WTC11 (cell line): ENCODE results near the gene PYGL. TPM values are rescaled to one million over a fixed set of nuclear protein-coding genes. Genes with fewer than 3 reads are reported as not detected.

Experiments used
- ATAC-seq: fragments of 200-7000 bp; cut with Tn5 transposase; 2 replicates; pipeline ENCODE4 v1.10.0; 2021; ENCODE audit warnings: mild to moderate bottlenecking, moderate library complexity
- CTCF ChIA-PET: fragments of 300-600 bp; sonication (Branson Sonifier 250); formaldehyde crosslinking; loops from one replicate; lab custom pipeline; 2021; ENCODE audit warnings: antibody characterized with exemption; lab: Charles Lee
- POLR2A ChIA-PET: fragments of 350-600 bp; sonication (Branson Sonifier 250); formaldehyde crosslinking; loops from one replicate; lab custom pipeline; 2021; ENCODE audit warnings: antibody characterized with exemption; lab: Charles Lee
- DNase-seq: peaks from one replicate; pipeline ENCODE4 v3.0.0; 2021; ENCODE audit warnings: low spot score
- H3K27ac Mint-ChIP-seq: 2 replicates; pipeline ENCODE4 v1.8.0; 2021; ENCODE audit warnings: mixed read lengths
- H3K27me3 Mint-ChIP-seq: 2 replicates; pipeline ENCODE4 v1.8.0; 2021; ENCODE audit warnings: low read depth, mild to moderate bottlenecking, moderate library complexity, mixed read lengths
- H3K36me3 Mint-ChIP-seq: 2 replicates; pipeline ENCODE4 v1.8.0; 2021; ENCODE audit warnings: mixed read lengths
- H3K4me1 Mint-ChIP-seq: 2 replicates; pipeline ENCODE4 v1.8.0; 2022; ENCODE audit warnings: mixed read lengths
- H3K4me3 Mint-ChIP-seq: 2 replicates; pipeline ENCODE4 v1.8.0; 2021; ENCODE audit warnings: mild to moderate bottlenecking, moderate library complexity, mixed read lengths
- H3K9me3 Mint-ChIP-seq: 2 replicates; pipeline ENCODE4 v1.8.0; 2021; ENCODE audit warnings: mixed read lengths
- CREM ChIP-seq: sonication (generic); formaldehyde crosslinking; IDR thresholded peaks from 2 replicates; pipeline ENCODE4 v1.8.1; 2022; ENCODE audit warnings: mild to moderate bottlenecking, missing genetic modification reagents, moderate library complexity
- JAZF1 ChIP-seq: fragments of 250-450 bp; sonication (Bioruptor Pico); IDR thresholded peaks from 2 replicates; pipeline ENCODE4 v1.9.0; 2021; ENCODE audit warnings: moderate library complexity, mild to moderate bottlenecking, inconsistent platforms
- KAT7 ChIP-seq: sonication (generic); formaldehyde crosslinking; IDR thresholded peaks from 2 replicates; pipeline ENCODE4 v1.8.1; 2023; ENCODE audit warnings: missing genetic modification reagents, mild to moderate bottlenecking, borderline replicate concordance
- MXD4 ChIP-seq: fragments of 250-450 bp; sonication (Bioruptor Pico); IDR thresholded peaks from 2 replicates; pipeline ENCODE4 v1.8.0; 2021; ENCODE audit warnings: mild to moderate bottlenecking, moderate library complexity, borderline replicate concordance
- NR1H2 ChIP-seq: sonication (generic); formaldehyde crosslinking; IDR thresholded peaks from 2 replicates; pipeline ENCODE4 v1.9.0; 2021; ENCODE audit warnings: mild to moderate bottlenecking, moderate library complexity, missing genetic modification reagents
- OVOL2 ChIP-seq: fragments of 250-450 bp; sonication (Bioruptor Pico); IDR thresholded peaks from 2 replicates; pipeline ENCODE4 v1.9.0; 2021; ENCODE audit warnings: mild to moderate bottlenecking, borderline replicate concordance
- RORB ChIP-seq: fragments of 250-450 bp; sonication (Bioruptor Pico); IDR thresholded peaks from 2 replicates; pipeline ENCODE4 v1.9.0; 2021; ENCODE audit warnings: mild to moderate bottlenecking
- TEAD1 ChIP-seq: sonication (generic); formaldehyde crosslinking; IDR thresholded peaks from 2 replicates; pipeline ENCODE4 v1.8.0; 2022; ENCODE audit warnings: mild to moderate bottlenecking, missing genetic modification reagents
- TEAD4 ChIP-seq: sonication (generic); formaldehyde crosslinking; IDR thresholded peaks from 2 replicates; pipeline ENCODE4 v1.8.0; 2022; ENCODE audit warnings: mild to moderate bottlenecking, missing genetic modification reagents
- ZNF219 ChIP-seq: sonication (generic); formaldehyde crosslinking; IDR thresholded peaks from 2 replicates; pipeline ENCODE4 v1.8.0; 2023; ENCODE audit warnings: missing genetic modification reagents, mild to moderate bottlenecking, borderline replicate concordance
- ZNF416 ChIP-seq: fragments of 250-450 bp; sonication (Bioruptor Pico); IDR thresholded peaks from 2 replicates; pipeline ENCODE4 v1.9.0; 2021; ENCODE audit warnings: mild to moderate bottlenecking, inconsistent platforms
- total RNA-seq: library from RNA; stranded (reverse); gene quantifications from 3 replicates; pipeline ENCODE4 v1.2.3, GENCODE V29; 2021
- TF ChIP-seq, protein P1 (sequence below): sonication (generic); formaldehyde crosslinking; IDR thresholded peaks from 2 replicates; pipeline ENCODE4 v1.8.0; 2023; ENCODE audit warnings: missing genetic modification reagents, mild to moderate bottlenecking, borderline replicate concordance
- TF ChIP-seq, protein P2 (sequence below): fragments of 250-450 bp; sonication (Bioruptor Pico); IDR thresholded peaks from 2 replicates; pipeline ENCODE4 v1.9.0; 2021; ENCODE audit warnings: mild to moderate bottlenecking
- TF ChIP-seq, protein P3 (sequence below): fragments of 250-450 bp; sonication (Bioruptor Pico); IDR thresholded peaks from 2 replicates; pipeline ENCODE4 v1.9.0; 2021; ENCODE audit warnings: mild to moderate bottlenecking, borderline replicate concordance
- TF ChIP-seq, protein P4 (sequence below): sonication (generic); formaldehyde crosslinking; IDR thresholded peaks from 2 replicates; pipeline ENCODE4 v1.8.1; 2023; ENCODE audit warnings: mild to moderate bottlenecking, moderate library complexity, missing genetic modification reagents
- TF ChIP-seq, protein P5 (sequence below): sonication (generic); formaldehyde crosslinking; IDR thresholded peaks from 2 replicates; pipeline ENCODE4 v1.8.0; 2022; ENCODE audit warnings: mild to moderate bottlenecking, missing genetic modification reagents
- TF ChIP-seq, protein P6 (sequence below): sonication (generic); formaldehyde crosslinking; conservative IDR thresholded peaks from 2 replicates; pipeline ENCODE4 v1.8.1; 2022; ENCODE audit warnings: mild to moderate bottlenecking, missing genetic modification reagents
- TF ChIP-seq, protein P7 (sequence below): sonication (generic); formaldehyde crosslinking; conservative IDR thresholded peaks from 2 replicates; pipeline ENCODE4 v1.8.1; 2023; ENCODE audit warnings: mild to moderate bottlenecking, low read depth, missing genetic modification reagents, moderate library complexity

The PYGL gene
- total RNA-seq, 1 experiment from 2014 or later: 81.0 TPM

DNA sequence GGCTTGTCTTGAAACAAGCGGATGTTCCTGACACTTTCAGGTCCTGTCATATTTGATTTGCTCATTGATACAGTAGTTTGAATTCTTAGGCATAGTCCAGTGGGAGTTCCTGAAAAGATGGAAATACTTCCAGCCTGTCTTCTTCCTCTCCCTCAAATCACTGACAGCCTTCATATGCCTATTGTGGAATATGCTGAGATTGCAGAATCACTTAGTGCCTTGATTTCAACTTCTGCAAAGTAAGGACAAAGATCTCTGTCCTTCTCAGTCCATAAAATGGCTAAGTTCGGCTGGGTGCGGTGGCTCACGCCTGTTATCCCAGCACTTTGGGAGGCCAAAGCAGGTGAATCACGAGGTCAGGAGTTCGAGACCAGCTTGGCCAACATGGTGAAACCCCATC, 6.7 kb upstream of the PYGL start (continued):
- TF ChIP-seq, protein P1, sequence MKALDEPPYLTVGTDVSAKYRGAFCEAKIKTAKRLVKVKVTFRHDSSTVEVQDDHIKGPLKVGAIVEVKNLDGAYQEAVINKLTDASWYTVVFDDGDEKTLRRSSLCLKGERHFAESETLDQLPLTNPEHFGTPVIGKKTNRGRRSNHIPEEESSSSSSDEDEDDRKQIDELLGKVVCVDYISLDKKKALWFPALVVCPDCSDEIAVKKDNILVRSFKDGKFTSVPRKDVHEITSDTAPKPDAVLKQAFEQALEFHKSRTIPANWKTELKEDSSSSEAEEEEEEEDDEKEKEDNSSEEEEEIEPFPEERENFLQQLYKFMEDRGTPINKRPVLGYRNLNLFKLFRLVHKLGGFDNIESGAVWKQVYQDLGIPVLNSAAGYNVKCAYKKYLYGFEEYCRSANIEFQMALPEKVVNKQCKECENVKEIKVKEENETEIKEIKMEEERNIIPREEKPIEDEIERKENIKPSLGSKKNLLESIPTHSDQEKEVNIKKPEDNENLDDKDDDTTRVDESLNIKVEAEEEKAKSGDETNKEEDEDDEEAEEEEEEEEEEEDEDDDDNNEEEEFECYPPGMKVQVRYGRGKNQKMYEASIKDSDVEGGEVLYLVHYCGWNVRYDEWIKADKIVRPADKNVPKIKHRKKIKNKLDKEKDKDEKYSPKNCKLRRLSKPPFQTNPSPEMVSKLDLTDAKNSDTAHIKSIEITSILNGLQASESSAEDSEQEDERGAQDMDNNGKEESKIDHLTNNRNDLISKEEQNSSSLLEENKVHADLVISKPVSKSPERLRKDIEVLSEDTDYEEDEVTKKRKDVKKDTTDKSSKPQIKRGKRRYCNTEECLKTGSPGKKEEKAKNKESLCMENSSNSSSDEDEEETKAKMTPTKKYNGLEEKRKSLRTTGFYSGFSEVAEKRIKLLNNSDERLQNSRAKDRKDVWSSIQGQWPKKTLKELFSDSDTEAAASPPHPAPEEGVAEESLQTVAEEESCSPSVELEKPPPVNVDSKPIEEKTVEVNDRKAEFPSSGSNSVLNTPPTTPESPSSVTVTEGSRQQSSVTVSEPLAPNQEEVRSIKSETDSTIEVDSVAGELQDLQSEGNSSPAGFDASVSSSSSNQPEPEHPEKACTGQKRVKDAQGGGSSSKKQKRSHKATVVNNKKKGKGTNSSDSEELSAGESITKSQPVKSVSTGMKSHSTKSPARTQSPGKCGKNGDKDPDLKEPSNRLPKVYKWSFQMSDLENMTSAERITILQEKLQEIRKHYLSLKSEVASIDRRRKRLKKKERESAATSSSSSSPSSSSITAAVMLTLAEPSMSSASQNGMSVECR (CRISPR knock-in tag): no peak
- no peak for TF ChIP-seq RORB (CRISPR knock-in tag)
- no peak for TF ChIP-seq JAZF1 (CRISPR knock-in tag)

DNA sequence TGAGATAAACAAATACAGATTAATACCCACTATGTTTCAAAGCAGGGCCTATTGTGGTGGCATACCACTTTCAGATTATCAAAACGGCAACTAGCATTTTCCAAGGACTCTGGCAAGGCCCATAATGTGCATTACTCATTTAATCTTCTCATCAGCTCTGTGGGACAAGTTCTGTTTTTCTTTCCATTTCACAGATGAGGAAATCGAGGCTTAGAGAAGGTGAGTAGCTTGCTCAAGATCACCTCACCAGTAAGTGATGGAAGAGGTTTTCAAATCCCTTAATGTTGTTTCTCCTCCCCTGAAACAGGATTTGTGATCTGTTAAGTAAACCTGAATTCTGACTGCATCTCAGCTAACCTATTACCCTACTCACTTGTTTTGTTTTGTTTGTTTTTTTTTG, 3.9 kb upstream of the PYGL start:
- POLR2A ChIA-PET: interaction anchor here (0.5 kb wide), 1 partner anchor 16 kb away, joined by 3 read pairs; no protein-coding TSS in a partner anchor
- Mint-ChIP-seq H3K36me3 (peaks cover 11% of the 10 kb centered on the region), H3K27ac (no peak overlapping the region), H3K27me3 (no peaks in the 10 kb centered on the region; the same call in 1 of the 2 replicates), H3K4me3 (no peak overlapping the region), H3K4me1 (peaks cover 29% of the 10 kb centered on the region), H3K9me3 (0 out of 2 replicates have a peak, but pooled peaks cover 5% of the 10 kb centered on the region)
- DNase-seq: no peak
- CTCF ChIA-PET: interaction anchor here (0.9 kb wide), 1 partner anchor 88 kb away, joined by 3 read pairs; no protein-coding TSS in a partner anchor
- no peak for ATAC-seq
- TF ChIP-seq, protein P2, sequence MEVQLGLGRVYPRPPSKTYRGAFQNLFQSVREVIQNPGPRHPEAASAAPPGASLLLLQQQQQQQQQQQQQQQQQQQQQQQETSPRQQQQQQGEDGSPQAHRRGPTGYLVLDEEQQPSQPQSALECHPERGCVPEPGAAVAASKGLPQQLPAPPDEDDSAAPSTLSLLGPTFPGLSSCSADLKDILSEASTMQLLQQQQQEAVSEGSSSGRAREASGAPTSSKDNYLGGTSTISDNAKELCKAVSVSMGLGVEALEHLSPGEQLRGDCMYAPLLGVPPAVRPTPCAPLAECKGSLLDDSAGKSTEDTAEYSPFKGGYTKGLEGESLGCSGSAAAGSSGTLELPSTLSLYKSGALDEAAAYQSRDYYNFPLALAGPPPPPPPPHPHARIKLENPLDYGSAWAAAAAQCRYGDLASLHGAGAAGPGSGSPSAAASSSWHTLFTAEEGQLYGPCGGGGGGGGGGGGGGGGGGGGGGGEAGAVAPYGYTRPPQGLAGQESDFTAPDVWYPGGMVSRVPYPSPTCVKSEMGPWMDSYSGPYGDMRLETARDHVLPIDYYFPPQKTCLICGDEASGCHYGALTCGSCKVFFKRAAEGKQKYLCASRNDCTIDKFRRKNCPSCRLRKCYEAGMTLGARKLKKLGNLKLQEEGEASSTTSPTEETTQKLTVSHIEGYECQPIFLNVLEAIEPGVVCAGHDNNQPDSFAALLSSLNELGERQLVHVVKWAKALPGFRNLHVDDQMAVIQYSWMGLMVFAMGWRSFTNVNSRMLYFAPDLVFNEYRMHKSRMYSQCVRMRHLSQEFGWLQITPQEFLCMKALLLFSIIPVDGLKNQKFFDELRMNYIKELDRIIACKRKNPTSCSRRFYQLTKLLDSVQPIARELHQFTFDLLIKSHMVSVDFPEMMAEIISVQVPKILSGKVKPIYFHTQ (CRISPR knock-in tag): no peak
- TF ChIP-seq, protein P3, sequence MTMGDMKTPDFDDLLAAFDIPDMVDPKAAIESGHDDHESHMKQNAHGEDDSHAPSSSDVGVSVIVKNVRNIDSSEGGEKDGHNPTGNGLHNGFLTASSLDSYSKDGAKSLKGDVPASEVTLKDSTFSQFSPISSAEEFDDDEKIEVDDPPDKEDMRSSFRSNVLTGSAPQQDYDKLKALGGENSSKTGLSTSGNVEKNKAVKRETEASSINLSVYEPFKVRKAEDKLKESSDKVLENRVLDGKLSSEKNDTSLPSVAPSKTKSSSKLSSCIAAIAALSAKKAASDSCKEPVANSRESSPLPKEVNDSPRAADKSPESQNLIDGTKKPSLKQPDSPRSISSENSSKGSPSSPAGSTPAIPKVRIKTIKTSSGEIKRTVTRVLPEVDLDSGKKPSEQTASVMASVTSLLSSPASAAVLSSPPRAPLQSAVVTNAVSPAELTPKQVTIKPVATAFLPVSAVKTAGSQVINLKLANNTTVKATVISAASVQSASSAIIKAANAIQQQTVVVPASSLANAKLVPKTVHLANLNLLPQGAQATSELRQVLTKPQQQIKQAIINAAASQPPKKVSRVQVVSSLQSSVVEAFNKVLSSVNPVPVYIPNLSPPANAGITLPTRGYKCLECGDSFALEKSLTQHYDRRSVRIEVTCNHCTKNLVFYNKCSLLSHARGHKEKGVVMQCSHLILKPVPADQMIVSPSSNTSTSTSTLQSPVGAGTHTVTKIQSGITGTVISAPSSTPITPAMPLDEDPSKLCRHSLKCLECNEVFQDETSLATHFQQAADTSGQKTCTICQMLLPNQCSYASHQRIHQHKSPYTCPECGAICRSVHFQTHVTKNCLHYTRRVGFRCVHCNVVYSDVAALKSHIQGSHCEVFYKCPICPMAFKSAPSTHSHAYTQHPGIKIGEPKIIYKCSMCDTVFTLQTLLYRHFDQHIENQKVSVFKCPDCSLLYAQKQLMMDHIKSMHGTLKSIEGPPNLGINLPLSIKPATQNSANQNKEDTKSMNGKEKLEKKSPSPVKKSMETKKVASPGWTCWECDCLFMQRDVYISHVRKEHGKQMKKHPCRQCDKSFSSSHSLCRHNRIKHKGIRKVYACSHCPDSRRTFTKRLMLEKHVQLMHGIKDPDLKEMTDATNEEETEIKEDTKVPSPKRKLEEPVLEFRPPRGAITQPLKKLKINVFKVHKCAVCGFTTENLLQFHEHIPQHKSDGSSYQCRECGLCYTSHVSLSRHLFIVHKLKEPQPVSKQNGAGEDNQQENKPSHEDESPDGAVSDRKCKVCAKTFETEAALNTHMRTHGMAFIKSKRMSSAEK (CRISPR knock-in tag): no peak
- no peak for TF ChIP-seq MXD4 (CRISPR knock-in tag)
- TF ChIP-seq, protein P4, sequence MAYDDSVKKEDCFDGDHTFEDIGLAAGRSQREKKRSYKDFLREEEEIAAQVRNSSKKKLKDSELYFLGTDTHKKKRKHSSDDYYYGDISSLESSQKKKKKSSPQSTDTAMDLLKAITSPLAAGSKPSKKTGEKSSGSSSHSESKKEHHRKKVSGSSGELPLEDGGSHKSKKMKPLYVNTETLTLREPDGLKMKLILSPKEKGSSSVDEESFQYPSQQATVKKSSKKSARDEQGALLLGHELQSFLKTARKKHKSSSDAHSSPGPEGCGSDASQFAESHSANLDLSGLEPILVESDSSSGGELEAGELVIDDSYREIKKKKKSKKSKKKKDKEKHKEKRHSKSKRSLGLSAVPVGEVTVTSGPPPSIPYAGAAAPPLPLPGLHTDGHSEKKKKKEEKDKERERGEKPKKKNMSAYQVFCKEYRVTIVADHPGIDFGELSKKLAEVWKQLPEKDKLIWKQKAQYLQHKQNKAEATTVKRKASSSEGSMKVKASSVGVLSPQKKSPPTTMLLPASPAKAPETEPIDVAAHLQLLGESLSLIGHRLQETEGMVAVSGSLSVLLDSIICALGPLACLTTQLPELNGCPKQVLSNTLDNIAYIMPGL (CRISPR knock-in tag): no peak
- TF ChIP-seq, protein P5, sequence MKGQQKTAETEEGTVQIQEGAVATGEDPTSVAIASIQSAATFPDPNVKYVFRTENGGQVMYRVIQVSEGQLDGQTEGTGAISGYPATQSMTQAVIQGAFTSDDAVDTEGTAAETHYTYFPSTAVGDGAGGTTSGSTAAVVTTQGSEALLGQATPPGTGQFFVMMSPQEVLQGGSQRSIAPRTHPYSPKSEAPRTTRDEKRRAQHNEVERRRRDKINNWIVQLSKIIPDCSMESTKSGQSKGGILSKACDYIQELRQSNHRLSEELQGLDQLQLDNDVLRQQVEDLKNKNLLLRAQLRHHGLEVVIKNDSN (CRISPR knock-in tag): no peak
- TF ChIP-seq, protein P6, sequence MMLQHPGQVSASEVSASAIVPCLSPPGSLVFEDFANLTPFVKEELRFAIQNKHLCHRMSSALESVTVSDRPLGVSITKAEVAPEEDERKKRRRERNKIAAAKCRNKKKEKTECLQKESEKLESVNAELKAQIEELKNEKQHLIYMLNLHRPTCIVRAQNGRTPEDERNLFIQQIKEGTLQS (CRISPR knock-in tag): no peak
- no peak for TF ChIP-seq TEAD1 (CRISPR knock-in tag)
- TF ChIP-seq ZNF219 (CRISPR knock-in tag): no peak
- no peak for TF ChIP-seq NR1H2 (CRISPR knock-in tag)
- no peak for TF ChIP-seq ZNF416 (CRISPR knock-in tag)
- TF ChIP-seq TEAD4 (CRISPR knock-in tag): no peak
- no peak for TF ChIP-seq OVOL2
- TF ChIP-seq, protein P7, sequence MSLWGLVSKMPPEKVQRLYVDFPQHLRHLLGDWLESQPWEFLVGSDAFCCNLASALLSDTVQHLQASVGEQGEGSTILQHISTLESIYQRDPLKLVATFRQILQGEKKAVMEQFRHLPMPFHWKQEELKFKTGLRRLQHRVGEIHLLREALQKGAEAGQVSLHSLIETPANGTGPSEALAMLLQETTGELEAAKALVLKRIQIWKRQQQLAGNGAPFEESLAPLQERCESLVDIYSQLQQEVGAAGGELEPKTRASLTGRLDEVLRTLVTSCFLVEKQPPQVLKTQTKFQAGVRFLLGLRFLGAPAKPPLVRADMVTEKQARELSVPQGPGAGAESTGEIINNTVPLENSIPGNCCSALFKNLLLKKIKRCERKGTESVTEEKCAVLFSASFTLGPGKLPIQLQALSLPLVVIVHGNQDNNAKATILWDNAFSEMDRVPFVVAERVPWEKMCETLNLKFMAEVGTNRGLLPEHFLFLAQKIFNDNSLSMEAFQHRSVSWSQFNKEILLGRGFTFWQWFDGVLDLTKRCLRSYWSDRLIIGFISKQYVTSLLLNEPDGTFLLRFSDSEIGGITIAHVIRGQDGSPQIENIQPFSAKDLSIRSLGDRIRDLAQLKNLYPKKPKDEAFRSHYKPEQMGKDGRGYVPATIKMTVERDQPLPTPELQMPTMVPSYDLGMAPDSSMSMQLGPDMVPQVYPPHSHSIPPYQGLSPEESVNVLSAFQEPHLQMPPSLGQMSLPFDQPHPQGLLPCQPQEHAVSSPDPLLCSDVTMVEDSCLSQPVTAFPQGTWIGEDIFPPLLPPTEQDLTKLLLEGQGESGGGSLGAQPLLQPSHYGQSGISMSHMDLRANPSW (CRISPR knock-in tag): no peak
- TF ChIP-seq CREM (CRISPR knock-in tag): no peak
- no peak for TF ChIP-seq KAT7 (CRISPR knock-in tag)
